Neuronal stem cell (in vitro differentiated cells): ENCODE data around the gene CATSPERD.

Experiments used
- DNase-seq: peaks from one replicate; pipeline ENCODE4 v3.0.0-alpha.2; 2013; ENCODE audit warnings: low spot score
- H2AFZ ChIP-seq: one replicate; pipeline ENCODE4 v1.6.1; 2013; ENCODE audit warnings: mild to moderate bottlenecking, low read length, inconsistent platforms
- H2AK5ac ChIP-seq: 2 replicates; pipeline ENCODE4 v1.6.1; 2013; ENCODE audit warnings: low read depth, mild to moderate bottlenecking, inconsistent platforms, low read length, moderate library complexity, mixed read lengths
- H2BK120ac ChIP-seq: 2 replicates; pipeline ENCODE4 v1.6.1; 2013; ENCODE audit warnings: low read depth, mild to moderate bottlenecking, inconsistent platforms, low read length, moderate library complexity, mixed read lengths
- H2BK12ac ChIP-seq: one replicate; pipeline ENCODE4 v1.6.1; 2013; ENCODE audit warnings: low read length, inconsistent platforms
- H2BK15ac ChIP-seq: 2 replicates; pipeline ENCODE4 v1.6.1; 2013; ENCODE audit warnings: mild to moderate bottlenecking, low read length, inconsistent platforms, mixed read lengths
- H2BK5ac ChIP-seq: one replicate; pipeline ENCODE4 v1.6.1; 2013; ENCODE audit warnings: inconsistent platforms, mild to moderate bottlenecking, low read length, moderate library complexity
- H3K14ac ChIP-seq: one replicate; pipeline ENCODE4 v1.6.1; 2013; ENCODE audit warnings: low read length, inconsistent platforms
- H3K18ac ChIP-seq: 2 replicates; pipeline ENCODE4 v1.6.1; 2013; ENCODE audit warnings: low read length, inconsistent platforms
- H3K23ac ChIP-seq: 2 replicates; pipeline ENCODE4 v1.6.1; 2013; ENCODE audit warnings: low read depth, mild to moderate bottlenecking, mixed read lengths, low read length, inconsistent platforms; ENCODE audit not compliant: poor library complexity
- H3K27ac ChIP-seq: replicated peaks from 3 replicates; pipeline ENCODE4 v1.5.1; 2013; ENCODE audit warnings: low read length, inconsistent platforms
- H3K27me3 ChIP-seq, 3 experiments: 2 replicates each; pipeline ENCODE4 v1.6.1; 2013; ENCODE audit warnings: low read length in 3 of 3, mild to moderate bottlenecking in 2 of 3, inconsistent platforms in 1 of 3, low read depth in 1 of 3, mixed read lengths in 1 of 3, moderate library complexity in 1 of 3; ENCODE audit not compliant: control insufficient read depth in 3 of 3, insufficient read depth in 3 of 3
- H3K36me3 ChIP-seq, 2 donors: replicated peaks in 1 of 2; 2 replicates each; pipeline ENCODE4 v1.6.1; 2013; ENCODE audit warnings: low read length in 2 of 2; ENCODE audit not compliant: control insufficient read depth in 2 of 2, insufficient read depth in 2 of 2
- H3K4ac ChIP-seq: 2 replicates; pipeline ENCODE4 v1.6.1; 2013; ENCODE audit warnings: inconsistent platforms, mild to moderate bottlenecking, low read length, moderate library complexity
- H3K4me1 ChIP-seq, 2 donors: 1 replicate in 1 of 2; 2 replicates in 1 of 2; pipeline ENCODE4 v1.6.1; 2013; ENCODE audit warnings: low read length in 2 of 2, low read depth in 1 of 2; ENCODE audit not compliant: control insufficient read depth in 2 of 2, insufficient read depth in 1 of 2
- H3K4me2 ChIP-seq: one replicate; pipeline ENCODE4 v1.6.1; 2013; ENCODE audit warnings: mild to moderate bottlenecking, low read length, inconsistent platforms; ENCODE audit not compliant: insufficient read depth, poor library complexity, severe bottlenecking
- H3K4me3 ChIP-seq, 2 donors: 2 replicates each; pipeline ENCODE4 v1.5.1; 2013; ENCODE audit warnings: low read length in 2 of 2, mild to moderate bottlenecking in 2 of 2, inconsistent platforms in 1 of 2, moderate library complexity in 1 of 2
- H3K79me1 ChIP-seq: one replicate; pipeline ENCODE4 v1.6.1; 2013; ENCODE audit warnings: low read depth, mild to moderate bottlenecking, inconsistent platforms, low read length, moderate library complexity
- H3K9ac ChIP-seq: one replicate; pipeline ENCODE4 v1.6.1; 2013; ENCODE audit warnings: mild to moderate bottlenecking, low read depth, low read length, inconsistent platforms; ENCODE audit not compliant: poor library complexity
- H3K9me3 ChIP-seq, 2 donors: replicated peaks in 1 of 2; 2 replicates each; pipeline versions ENCODE3 to v1.6.1; 2013; ENCODE audit warnings: low read length in 2 of 2, mild to moderate bottlenecking in 2 of 2, inconsistent platforms in 1 of 2, low read depth in 1 of 2, mixed read lengths in 1 of 2, moderate library complexity in 1 of 2; ENCODE audit not compliant: control insufficient read depth in 2 of 2, insufficient read depth in 1 of 2
- H4K8ac ChIP-seq: one replicate; pipeline ENCODE4 v1.6.1; 2013; ENCODE audit warnings: low read depth, mild to moderate bottlenecking, inconsistent platforms, low read length, moderate library complexity
- H4K91ac ChIP-seq: one replicate; pipeline ENCODE4 v1.6.1; 2013; ENCODE audit warnings: low read length, low read depth, mild to moderate bottlenecking, inconsistent platforms; ENCODE audit not compliant: poor library complexity
- WGBS, 2 donors: extraction: QIAGEN DNeasy Blood & Tissue Kit; methylation state at CpG; one replicate each; pipeline ENCODE4 v1.1.7; 2013; ENCODE audit warnings: missing lambda C conversion rate in 2 of 2, mixed read lengths in 1 of 2; ENCODE audit not compliant: insufficient read length in 2 of 2, insufficient replicate concordance in 1 of 2; ENCODE audit errors: extremely low coverage in 2 of 2; 5-methylcytosine and 5-hydroxymethylcytosine counted together

Gene CATSPERD

GRCh38 chr19:5690125-5690954 lies 30.1 kb upstream of the CATSPERD start, which contains the start of gene RPL36:
RPL36 (plus strand) TSS chr19:5690295; CDS start chr19:5690508, 213 bp downstream.
- peaks cover 4 to 5% of the 10 kb centered on the region in 2 donors for H3K4me1 ChIP-seq
- no peak within 1 kb of the TSS for H2BK12ac ChIP-seq
- peaks cover 0 to 4% of the 10 kb centered on the region in 2 donors for H3K9me3 ChIP-seq
- H2BK120ac ChIP-seq, result peak within 1 kb of the TSS; percentile 61
- peak within 1 kb of the TSS; percentile 95 for H4K91ac ChIP-seq
- no peaks in the 10 kb centered on the region for H3K27me3 ChIP-seq
- no peak within 1 kb of the TSS for H2BK15ac ChIP-seq
- peak within 1 kb of the TSS; percentile 100 for H3K9ac ChIP-seq
- H3K27ac ChIP-seq, result peak within 1 kb of the TSS; percentile 90
- H2BK5ac ChIP-seq, result peak within 1 kb of the TSS; percentile 99
- peak within 1 kb of the TSS; percentile 100 for H3K14ac ChIP-seq
- H2AFZ ChIP-seq, result peak within 1 kb of the TSS; percentile 87
- DNase-seq, result peak; percentile 97
- no peak within 1 kb of the TSS for H4K8ac ChIP-seq
- H3K4ac ChIP-seq, result peak within 1 kb of the TSS; percentile 95
- H3K18ac ChIP-seq, result peak within 1 kb of the TSS; percentile 99
- H2AK5ac ChIP-seq, result peak within 1 kb of the TSS; percentile 96
- peak within 1 kb of the TSS; percentile 75 for H3K4me2 ChIP-seq
- H3K4me3 ChIP-seq, result peak within 1 kb of the TSS; percentile 97 to 100
- H3K36me3 ChIP-seq, result peaks cover 35 to 46% of the 10 kb centered on the region in 2 donors
- H3K23ac ChIP-seq, result peak within 1 kb of the TSS; percentile 99
- WGBS, 2 donors, result no CpG with 5 or more reads among the region's 73 CpGs
- H3K79me1 ChIP-seq, result peaks cover 38% of the 10 kb centered on the region

- WGBS, 2 donors, result no CpG with 5 or more reads among the region's 54 CpGs
- Histone ChIP-seq H3K79me1 (peaks cover 42% of the 10 kb centered on the region), H2BK5ac (peak overlapping the region; percentile 99), H3K9ac (peak overlapping the region; percentile 100), H4K8ac (no peak overlapping the region), H3K27me3 (no peaks in the 10 kb centered on the region), H3K9me3 (peaks cover 0 to 4% of the 10 kb centered on the region in 2 donors), H2BK120ac (no peak overlapping the region), H3K36me3 (peaks cover 42 to 54% of the 10 kb centered on the region in 2 donors), H3K14ac (peak overlapping the region; percentile 82), H4K91ac (no peak overlapping the region), H3K4ac (no peak overlapping the region), H3K4me2 (peak overlapping the region; percentile 75), H2AK5ac (peak overlapping the region; percentile 96), H3K18ac (peak overlapping the region; percentile 99), H3K27ac (no peak overlapping the region), H3K4me1 (peaks cover 4 to 5% of the 10 kb centered on the region in 2 donors), H2BK15ac (no peak overlapping the region), H2BK12ac (no peak overlapping the region), H3K23ac (peak overlapping the region; percentile 92), H3K4me3 (peak overlapping the region; percentile 97 to 100), H2AFZ (no peak overlapping the region)
- no peak for DNase-seq
Measured at GRCh38 chr19:5690955-5691821, 29.2 kb upstream of the CATSPERD start.

- H3K4me3 ChIP-seq, result peak overlapping the region; percentile 16 to 97
Measured at GRCh38 chr19:5691822-5692722, 28.4 kb upstream of the CATSPERD start.

More at GRCh38 chr19:5691822-5692722, 28.4 kb upstream of the CATSPERD start:
- Histone ChIP-seq H4K91ac (no peak overlapping the region), H3K79me1 (peaks cover 45% of the 10 kb centered on the region), H3K18ac (no peak overlapping the region), H3K9me3 (peaks cover 0 to 4% of the 10 kb centered on the region in 2 donors), H2BK15ac (no peak overlapping the region), H3K14ac (no peak overlapping the region), H3K27me3 (no peaks in the 10 kb centered on the region), H3K9ac (no peak overlapping the region), H3K4ac (no peak overlapping the region), H2BK120ac (no peak overlapping the region), H3K4me2 (peak overlapping the region; percentile 75), H2BK12ac (no peak overlapping the region), H2AFZ (no peak overlapping the region), H3K27ac (no peak overlapping the region), H2BK5ac (peak overlapping the region; percentile 39), H2AK5ac (no peak overlapping the region), H4K8ac (no peak overlapping the region), H3K4me1 (peaks cover 2 to 4% of the 10 kb centered on the region in 2 donors), H3K36me3 (peaks cover 48 to 63% of the 10 kb centered on the region in 2 donors), H3K23ac (peak overlapping the region; percentile 92)
- DNase-seq, result no peak
- no CpG with 5 or more reads among the region's 42 CpGs for WGBS, 2 donors
